GM12872 (cell line): ENCODE measurements around the gene KRT72.

ENCODE experiments used
- CTCF ChIP-seq: IDR thresholded peaks from 3 replicates; pipeline ENCODE4 v1.5.1; 2011; ENCODE audit warnings: low read depth, mild to moderate bottlenecking, low read length, moderate library complexity; ENCODE audit not compliant: insufficient read depth

The KRT72 gene

GRCh38 chr12:52600941-52601481 is at the start of gene KRT72:
Gene KRT72, minus strand, starts transcription at chr12:52601463. Its CDS starts 11 bp downstream, at chr12:52601452.
- TF ChIP-seq CTCF = no peak

GRCh38 chr12:52650520-52651081 is 49.3 kb upstream of the KRT72 start:
- no peak for TF ChIP-seq CTCF

DNA sequence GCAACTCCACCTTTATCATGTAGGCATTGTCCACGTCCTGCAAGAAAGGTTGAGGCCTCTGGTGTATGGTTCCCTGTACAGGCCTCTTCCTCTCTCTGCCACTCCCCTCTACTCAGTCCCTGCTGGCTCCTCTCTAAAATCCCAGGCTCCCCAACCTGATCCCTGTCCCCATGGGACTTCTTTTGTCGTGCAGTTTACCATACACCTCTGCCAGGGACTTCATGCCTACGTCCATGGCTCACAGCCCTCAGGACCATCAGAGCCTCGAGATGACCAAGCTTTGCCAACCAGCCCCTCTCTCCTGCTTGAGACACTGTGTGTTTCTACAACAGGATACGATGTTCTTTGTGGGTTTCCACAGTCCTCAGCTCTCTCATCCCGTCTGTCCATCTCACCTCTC is 47.8 kb upstream of the KRT72 start:
- no peak for TF ChIP-seq CTCF

- no peak for TF ChIP-seq CTCF
These were observed 46.8 kb upstream of the KRT72 start for GRCh38 chr12:52648012-52648550.

- TF ChIP-seq CTCF = no peak
These were observed 46.3 kb upstream of the KRT72 start for GRCh38 chr12:52647601-52648000.

- TF ChIP-seq CTCF = no peak
These were observed 45.4 kb upstream of the KRT72 start for GRCh38 chr12:52646613-52647012.

GRCh38 chr12:52645982-52646381 is 44.7 kb upstream of the KRT72 start:
- TF ChIP-seq CTCF = no peak
